GM12874 (cell line): ENCODE measurements around the gene SMIM17.

Experiments
- TF ChIP-seq, protein P1 (sequence below): IDR thresholded peaks from 2 replicates; pipeline ENCODE4 v1.5.1; 2011; ENCODE audit warnings: low read depth, mild to moderate bottlenecking, control low read depth, low read length, moderate library complexity; ENCODE audit not compliant: insufficient read depth

Gene SMIM17

DNA sequence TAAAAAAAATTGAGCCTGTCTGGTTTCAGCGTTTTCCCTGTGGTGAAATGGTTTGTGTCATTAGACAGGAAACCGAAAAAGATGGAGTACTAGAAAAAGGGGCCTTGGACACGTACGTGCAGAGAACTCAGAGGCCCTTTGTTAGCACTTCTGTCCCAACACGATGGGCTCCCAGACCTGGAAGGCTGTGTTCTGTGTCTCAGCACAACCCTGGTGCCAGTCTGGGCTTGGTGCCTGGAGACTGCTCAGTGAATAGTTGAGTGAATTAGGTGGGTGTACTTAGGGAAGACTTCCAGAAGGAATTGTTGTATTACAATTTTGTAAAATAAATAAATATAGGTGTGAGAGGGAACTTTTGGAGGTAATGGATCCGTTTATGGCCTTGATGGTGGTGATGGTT, 39.1 kb upstream of the SMIM17 start:
- TF ChIP-seq, protein P1, sequence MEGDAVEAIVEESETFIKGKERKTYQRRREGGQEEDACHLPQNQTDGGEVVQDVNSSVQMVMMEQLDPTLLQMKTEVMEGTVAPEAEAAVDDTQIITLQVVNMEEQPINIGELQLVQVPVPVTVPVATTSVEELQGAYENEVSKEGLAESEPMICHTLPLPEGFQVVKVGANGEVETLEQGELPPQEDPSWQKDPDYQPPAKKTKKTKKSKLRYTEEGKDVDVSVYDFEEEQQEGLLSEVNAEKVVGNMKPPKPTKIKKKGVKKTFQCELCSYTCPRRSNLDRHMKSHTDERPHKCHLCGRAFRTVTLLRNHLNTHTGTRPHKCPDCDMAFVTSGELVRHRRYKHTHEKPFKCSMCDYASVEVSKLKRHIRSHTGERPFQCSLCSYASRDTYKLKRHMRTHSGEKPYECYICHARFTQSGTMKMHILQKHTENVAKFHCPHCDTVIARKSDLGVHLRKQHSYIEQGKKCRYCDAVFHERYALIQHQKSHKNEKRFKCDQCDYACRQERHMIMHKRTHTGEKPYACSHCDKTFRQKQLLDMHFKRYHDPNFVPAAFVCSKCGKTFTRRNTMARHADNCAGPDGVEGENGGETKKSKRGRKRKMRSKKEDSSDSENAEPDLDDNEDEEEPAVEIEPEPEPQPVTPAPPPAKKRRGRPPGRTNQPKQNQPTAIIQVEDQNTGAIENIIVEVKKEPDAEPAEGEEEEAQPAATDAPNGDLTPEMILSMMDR: no peak

DNA sequence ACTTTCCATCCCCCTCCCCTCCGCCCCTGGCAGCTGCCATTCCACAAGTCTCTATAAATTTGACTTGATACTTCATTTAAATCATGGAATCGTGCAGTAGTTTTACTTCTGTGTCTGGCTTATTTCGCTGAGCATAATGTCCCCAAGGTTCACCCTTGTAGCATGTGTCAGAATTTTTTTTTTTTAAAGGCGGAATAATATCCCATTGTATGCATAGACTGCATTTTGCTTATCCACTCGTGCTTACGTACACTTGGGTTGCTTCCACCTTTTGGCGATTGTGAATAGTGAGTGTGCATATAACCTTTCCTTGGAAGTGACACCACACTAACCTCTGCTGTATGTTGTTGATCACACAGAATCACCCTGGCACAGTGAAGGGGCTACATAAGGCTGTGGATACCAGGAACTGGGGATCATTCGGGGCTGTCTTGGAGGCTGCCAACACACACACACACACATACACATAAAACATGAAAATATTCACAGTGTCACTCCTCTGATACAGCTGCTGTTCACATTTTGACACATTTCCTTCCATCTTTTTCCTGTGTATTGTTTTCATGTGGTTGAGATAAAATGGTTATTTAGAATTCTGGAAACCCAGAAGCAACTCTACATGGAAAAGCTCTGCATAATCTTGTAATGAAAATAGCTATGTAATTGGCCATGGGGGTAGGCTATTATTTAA, 34.5 kb upstream of the SMIM17 start:
- TF ChIP-seq, protein P1: no peak

DNA sequence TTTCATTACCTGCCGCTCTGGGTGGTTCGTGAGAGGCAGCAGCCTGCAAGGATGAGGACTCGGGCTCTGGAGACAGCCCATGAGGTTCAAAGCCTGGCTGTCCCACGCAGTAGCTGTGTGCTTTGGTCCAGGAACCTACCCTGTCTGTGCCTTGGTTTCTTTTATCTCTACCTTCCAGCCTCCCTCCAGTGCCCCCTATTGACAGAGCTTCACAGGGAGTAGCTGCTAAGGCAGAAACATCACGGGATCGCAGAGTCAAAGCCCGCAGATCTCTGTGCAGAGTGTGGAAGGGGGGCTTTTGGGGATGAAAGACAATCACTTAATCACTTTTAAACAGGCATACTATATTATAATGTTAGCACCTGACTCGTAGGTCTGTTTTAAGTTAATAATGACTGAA, 31.7 kb upstream of the SMIM17 start:
- TF ChIP-seq, protein P1: no peak

- TF ChIP-seq, protein P1: no peak
Measured at GRCh38 chr19:56612737-56613136, 30.2 kb upstream of the SMIM17 start.

- TF ChIP-seq, protein P1: no peak
Measured at GRCh38 chr19:56613639-56614038, 29.3 kb upstream of the SMIM17 start.

DNA sequence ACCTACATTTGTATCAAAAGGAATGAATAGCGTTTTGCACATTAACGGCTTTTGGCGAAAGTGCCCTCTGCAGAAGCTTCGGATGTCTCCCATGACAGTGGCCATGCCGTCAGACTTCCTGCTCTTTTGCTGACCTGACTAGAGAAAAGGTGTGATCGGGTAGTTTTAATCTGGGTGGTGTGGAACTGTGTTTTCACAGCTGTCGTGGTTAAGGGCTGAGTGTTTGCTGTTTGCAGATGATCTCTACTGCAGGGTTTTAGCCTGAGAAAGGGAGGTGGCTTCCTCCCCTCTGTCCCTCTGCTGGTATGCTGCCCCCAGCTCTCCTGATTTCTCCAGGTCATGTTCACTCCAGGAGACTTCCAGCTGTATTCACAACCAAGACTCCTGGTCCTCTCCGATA, 25.4 kb upstream of the SMIM17 start:
- TF ChIP-seq, protein P1: no peak

GRCh38 chr19:56619121-56619520, 23.8 kb upstream of the SMIM17 start:
- TF ChIP-seq, protein P1: no peak
